CD14-positive monocyte (primary cell): ENCODE results near the gene HTR3A. TPM values are rescaled to one million over a fixed set of nuclear protein-coding genes. Genes with fewer than 3 reads are reported as not detected.

Experiments
- DNase-seq, 3 donors: peaks; one replicate each; pipeline ENCODE4 v3.0.0-alpha.2; 2011 to 2022
- H2AFZ ChIP-seq: 2 replicates; pipeline ENCODE4 v1.6.0; 2012; ENCODE audit warnings: mild to moderate bottlenecking, low read depth, low read length, inconsistent platforms; ENCODE audit not compliant: insufficient read depth, poor library complexity, severe bottlenecking
- H3K27ac ChIP-seq, 2 donors: 1 replicate in 1 of 2; 2 replicates in 1 of 2; pipeline ENCODE4 v1.5.1; 2012 to 2013; ENCODE audit warnings: low read length in 2 of 2, control low read depth in 1 of 2, inconsistent platforms in 1 of 2, low read depth in 1 of 2, mild to moderate bottlenecking in 1 of 2
- H3K27me3 ChIP-seq, 2 donors: one replicate each; pipeline versions ENCODE4 v1.6.0 to v1.6.1; 2011 to 2013; ENCODE audit warnings: low read length in 2 of 2; ENCODE audit not compliant: control insufficient read depth in 2 of 2, insufficient read depth in 2 of 2
- H3K36me3 ChIP-seq, 2 donors: replicated peaks in 1 of 2; 1 replicate in 1 of 2; 2 replicates in 1 of 2; pipeline versions ENCODE4 v1.5.1 to v1.6.1; 2012 to 2013; ENCODE audit warnings: low read length in 2 of 2, control low read depth in 1 of 2, inconsistent platforms in 1 of 2, mild to moderate bottlenecking in 1 of 2; ENCODE audit not compliant: insufficient read depth in 2 of 2, control insufficient read depth in 1 of 2
- H3K4me1 ChIP-seq, 2 donors: 1 replicate in 1 of 2; 2 replicates in 1 of 2; pipeline versions ENCODE4 v1.5.1 to v1.6.1; 2012 to 2013; ENCODE audit warnings: low read length in 2 of 2, control low read depth in 1 of 2, inconsistent platforms in 1 of 2, mild to moderate bottlenecking in 1 of 2, moderate library complexity in 1 of 2; ENCODE audit not compliant: insufficient read depth in 2 of 2, control insufficient read depth in 1 of 2
- H3K4me2 ChIP-seq: replicated peaks from 2 replicates; pipeline ENCODE3; 2012; ENCODE audit warnings: low read length, moderate library complexity, mild to moderate bottlenecking; ENCODE audit not compliant: poor library complexity, severe bottlenecking; ENCODE audit errors: extremely low read depth
- H3K4me3 ChIP-seq, 3 experiments: fragments of 200-600 bp in 1 of 3; sonication (generic) in 1 of 3; replicated peaks in 1 of 3; 1 replicate in 2 of 3; 2 replicates in 1 of 3; pipeline ENCODE4 v1.5.1; 2011 to 2013; ENCODE audit warnings: low read length in 3 of 3, mild to moderate bottlenecking in 3 of 3, control low read depth in 2 of 3, low read depth in 2 of 3, inconsistent platforms in 1 of 3, moderate library complexity in 1 of 3
- H3K79me2 ChIP-seq: 2 replicates; pipeline ENCODE4 v1.6.0; 2012; ENCODE audit warnings: mild to moderate bottlenecking, control low read depth, inconsistent platforms, low read length, moderate library complexity; ENCODE audit not compliant: insufficient read depth
- H3K9ac ChIP-seq: 2 replicates; pipeline ENCODE4 v1.6.0; 2017; ENCODE audit warnings: low read length, mild to moderate bottlenecking; ENCODE audit not compliant: insufficient read depth, poor library complexity, severe bottlenecking
- H3K9me3 ChIP-seq, 2 donors: replicated peaks in 1 of 2; 1 replicate in 1 of 2; 2 replicates in 1 of 2; pipeline versions ENCODE4 v1.5.1 to v1.6.1; 2012 to 2013; ENCODE audit warnings: low read length in 2 of 2, control low read depth in 1 of 2; ENCODE audit not compliant: control insufficient read depth in 1 of 2, insufficient read depth in 1 of 2
- H4K20me1 ChIP-seq: 2 replicates; pipeline ENCODE4 v1.6.0; 2012; ENCODE audit warnings: mild to moderate bottlenecking, low read length, control low read depth, moderate library complexity; ENCODE audit not compliant: insufficient read depth
- H3K27ac Mint-ChIP-seq, 7 donors: one replicate each; pipeline ENCODE4 v1.8.0; 2020; ENCODE audit warnings: mild to moderate bottlenecking in 7 of 7, mixed read lengths in 7 of 7, moderate library complexity in 6 of 7, inconsistent platforms in 2 of 7
- H3K27me3 Mint-ChIP-seq, 3 donors: one replicate each; pipeline ENCODE4 v1.8.0; 2021 to 2022; ENCODE audit warnings: low read depth in 3 of 3, mild to moderate bottlenecking in 3 of 3, mixed read lengths in 3 of 3, moderate library complexity in 3 of 3, inconsistent platforms in 1 of 3
- H3K36me3 Mint-ChIP-seq, 2 donors: one replicate each; pipeline ENCODE4 v1.8.0; 2020; ENCODE audit warnings: mixed read lengths in 2 of 2, inconsistent platforms in 1 of 2, mild to moderate bottlenecking in 1 of 2
- H3K4me1 Mint-ChIP-seq: one replicate; pipeline ENCODE4 v1.8.0; 2020; ENCODE audit warnings: mild to moderate bottlenecking, mixed read lengths
- H3K4me3 Mint-ChIP-seq, 2 donors: one replicate each; pipeline ENCODE4 v1.8.0; 2020; ENCODE audit warnings: mild to moderate bottlenecking in 2 of 2, mixed read lengths in 2 of 2, moderate library complexity in 1 of 2
- H3K9me3 Mint-ChIP-seq, 7 donors: one replicate each; pipeline ENCODE4 v1.8.0; 2020 to 2022; ENCODE audit warnings: mixed read lengths in 7 of 7, mild to moderate bottlenecking in 6 of 7, moderate library complexity in 6 of 7, inconsistent platforms in 2 of 7
- WGBS: methylation state at CpG from one replicate; pipeline ENCODE4 v1.1.5; 2013; ENCODE audit warnings: missing lambda C conversion rate; ENCODE audit not compliant: insufficient coverage; 5-methylcytosine and 5-hydroxymethylcytosine counted together
- intact Hi-C, 2 donors: fragments of 100-400 bp; cut with micrococcal nuclease; formaldehyde crosslinking; loops; one replicate each; pipeline versions ENCODE4 v1.15.0 to v1.15.1; 2023
- polyA plus RNA-seq, 3 donors: library from polyadenylated mRNA; depleted of rRNA in 1 of 3; unstranded in 2 of 3; stranded (reverse) in 1 of 3; fragments of 300-500 nt in 2 of 3; fragments of >200 nt in 1 of 3; fragmentation: Illumina TruSeq in 2 of 3; gene quantifications; 1 replicate in 2 of 3; 2 replicates in 1 of 3; pipeline ENCODE4 v1.2.3, GENCODE V29; 2012 to 2021
- TF ChIP-seq, protein P1 (sequence below): fragments of 200-600 bp; IDR thresholded peaks from one replicate; pipeline ENCODE4 v1.8.0; 2022; ENCODE audit warnings: antibody characterized with exemption, mild to moderate bottlenecking

The HTR3A gene
- polyA plus RNA-seq, 3 donors = not detected

DNA sequence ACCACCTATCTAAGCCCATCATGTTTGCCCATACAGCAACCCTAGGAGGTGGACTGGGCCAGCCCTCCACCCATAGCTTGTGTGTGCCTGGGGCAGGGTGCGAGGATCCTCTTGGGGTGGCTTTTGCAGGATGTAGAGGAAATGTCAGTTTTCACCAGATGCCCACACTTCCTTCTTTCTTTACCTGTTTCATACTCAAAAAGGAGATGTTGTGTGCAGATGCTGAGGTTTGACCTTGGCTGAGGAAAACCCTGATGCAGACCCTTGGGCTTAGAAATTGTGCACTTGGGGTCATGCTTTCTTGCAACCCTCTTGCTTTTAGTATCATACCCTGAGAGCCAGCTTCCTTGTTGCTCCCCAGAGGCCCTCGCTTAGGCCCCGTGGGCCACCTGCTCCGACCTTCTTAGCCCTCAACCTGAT is 2.2 kb downstream of the HTR3A start:
- Histone ChIP-seq H3K4me2 (no peak overlapping the region), H3K4me3 (no peak overlapping the region), H3K36me3 (no peaks in the 10 kb centered on the region), H4K20me1 (no peaks in the 10 kb centered on the region), H3K4me1 (peaks cover 0 to 4% of the 10 kb centered on the region in 2 donors), H3K27ac (no peak overlapping the region), H3K79me2 (no peaks in the 10 kb centered on the region), H3K9ac (no peak overlapping the region), H3K9me3 (no peaks in the 10 kb centered on the region), H2AFZ (no peak overlapping the region), H3K27me3 (no peaks in the 10 kb centered on the region)
- Mint-ChIP-seq H3K27me3 (peaks cover 3 to 5% (median 3%) of the 10 kb centered on the region in 3 donors), H3K4me3 (no peak overlapping the region), H3K9me3 (no peaks in the 10 kb centered on the region), H3K36me3 (no peaks in the 10 kb centered on the region), H3K4me1 (peaks cover 45% of the 10 kb centered on the region), H3K27ac (no peak overlapping the region)
- intact Hi-C loops = no loop called here
- WGBS = 0% methylated on average over 3 of the region's 4 CpGs
- TF ChIP-seq, protein P1, sequence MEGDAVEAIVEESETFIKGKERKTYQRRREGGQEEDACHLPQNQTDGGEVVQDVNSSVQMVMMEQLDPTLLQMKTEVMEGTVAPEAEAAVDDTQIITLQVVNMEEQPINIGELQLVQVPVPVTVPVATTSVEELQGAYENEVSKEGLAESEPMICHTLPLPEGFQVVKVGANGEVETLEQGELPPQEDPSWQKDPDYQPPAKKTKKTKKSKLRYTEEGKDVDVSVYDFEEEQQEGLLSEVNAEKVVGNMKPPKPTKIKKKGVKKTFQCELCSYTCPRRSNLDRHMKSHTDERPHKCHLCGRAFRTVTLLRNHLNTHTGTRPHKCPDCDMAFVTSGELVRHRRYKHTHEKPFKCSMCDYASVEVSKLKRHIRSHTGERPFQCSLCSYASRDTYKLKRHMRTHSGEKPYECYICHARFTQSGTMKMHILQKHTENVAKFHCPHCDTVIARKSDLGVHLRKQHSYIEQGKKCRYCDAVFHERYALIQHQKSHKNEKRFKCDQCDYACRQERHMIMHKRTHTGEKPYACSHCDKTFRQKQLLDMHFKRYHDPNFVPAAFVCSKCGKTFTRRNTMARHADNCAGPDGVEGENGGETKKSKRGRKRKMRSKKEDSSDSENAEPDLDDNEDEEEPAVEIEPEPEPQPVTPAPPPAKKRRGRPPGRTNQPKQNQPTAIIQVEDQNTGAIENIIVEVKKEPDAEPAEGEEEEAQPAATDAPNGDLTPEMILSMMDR = no peak
- no peak for DNase-seq

DNA sequence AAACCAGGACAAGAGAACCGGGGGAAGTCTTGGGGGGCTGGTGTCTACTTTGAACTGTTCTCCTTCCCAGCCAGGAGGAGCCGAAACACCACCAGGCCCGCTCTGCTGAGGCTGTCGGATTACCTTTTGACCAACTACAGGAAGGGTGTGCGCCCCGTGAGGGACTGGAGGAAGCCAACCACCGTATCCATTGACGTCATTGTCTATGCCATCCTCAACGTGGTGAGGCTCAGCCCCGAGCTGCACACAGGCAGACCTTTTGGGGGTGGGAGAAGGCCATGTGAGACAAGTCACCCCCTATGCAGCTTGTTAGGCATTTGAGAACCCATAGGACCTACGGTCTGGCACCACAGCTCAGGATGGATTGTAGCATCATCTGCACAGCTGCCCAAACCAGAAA is 2.8 kb downstream of the HTR3A start:
- Mint-ChIP-seq H3K36me3 (no peaks in the 10 kb centered on the region), H3K27me3 (peaks cover 3 to 5% (median 3%) of the 10 kb centered on the region in 3 donors), H3K4me3 (no peak overlapping the region), H3K4me1 (peaks cover 44% of the 10 kb centered on the region), H3K9me3 (no peaks in the 10 kb centered on the region), H3K27ac (no peak overlapping the region)
- H2AFZ ChIP-seq = no peak overlapping the region
- no peaks in the 10 kb centered on the region for H4K20me1 ChIP-seq
- TF ChIP-seq, protein P1 = no peak
- no peak overlapping the region for H3K4me3 ChIP-seq
- H3K27me3 ChIP-seq = no peaks in the 10 kb centered on the region
- H3K36me3 ChIP-seq = no peaks in the 10 kb centered on the region
- peaks cover 0 to 4% of the 10 kb centered on the region in 2 donors for H3K4me1 ChIP-seq
- DNase-seq = no peak
- no peaks in the 10 kb centered on the region for H3K79me2 ChIP-seq
- no peak overlapping the region for H3K27ac ChIP-seq
- H3K9me3 ChIP-seq = no peaks in the 10 kb centered on the region
- intact Hi-C loops = no loop called here
- WGBS = 89% methylated on average over 7 of the region's 11 CpGs
- H3K4me2 ChIP-seq = no peak overlapping the region
- H3K9ac ChIP-seq = no peak overlapping the region
